ENCODE data around the gene CDCP1.
"Not testable (repeated sequence)": the region's sequence is repeated elsewhere in the genome, so short reads cannot be mapped to it uniquely, and the experiment has no call there.

The CDCP1 gene

DNA sequence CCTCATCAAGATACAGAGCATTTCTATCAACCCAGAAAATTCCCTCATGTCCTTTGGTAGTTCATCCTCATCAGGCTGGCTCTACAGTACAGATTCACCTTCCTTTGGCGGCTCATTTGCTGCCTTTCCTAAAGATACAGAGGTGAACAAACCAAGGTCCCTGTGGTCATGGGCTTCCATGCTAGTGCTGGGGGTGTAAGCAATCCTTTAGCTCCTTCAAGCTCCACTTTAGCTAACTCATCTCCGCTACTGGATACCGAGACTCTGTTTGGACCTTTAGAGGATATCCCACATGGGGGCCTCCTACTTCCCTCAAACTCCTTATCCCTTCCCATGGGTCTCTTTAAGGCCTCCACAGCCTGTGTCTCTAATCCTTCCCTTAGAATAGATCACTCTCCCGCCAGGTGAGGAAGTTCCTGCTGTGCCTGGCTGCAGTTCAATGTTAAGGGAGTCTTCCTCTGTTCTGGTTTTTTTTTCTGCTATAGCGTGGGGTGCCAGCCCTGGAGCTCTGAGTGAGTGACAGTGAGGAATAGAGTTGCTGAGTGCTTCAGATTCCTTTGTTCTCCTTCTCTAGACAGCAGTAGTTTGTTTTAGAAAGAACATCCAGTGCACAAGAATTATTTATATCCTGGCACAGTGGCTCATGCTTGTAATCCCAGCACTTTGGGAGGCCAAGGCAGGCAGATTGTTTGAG, 89.4 kb downstream of the CDCP1 start:
- DNase-seq (ENCODE audit: low read depth, low spot score) = no peak

DNA sequence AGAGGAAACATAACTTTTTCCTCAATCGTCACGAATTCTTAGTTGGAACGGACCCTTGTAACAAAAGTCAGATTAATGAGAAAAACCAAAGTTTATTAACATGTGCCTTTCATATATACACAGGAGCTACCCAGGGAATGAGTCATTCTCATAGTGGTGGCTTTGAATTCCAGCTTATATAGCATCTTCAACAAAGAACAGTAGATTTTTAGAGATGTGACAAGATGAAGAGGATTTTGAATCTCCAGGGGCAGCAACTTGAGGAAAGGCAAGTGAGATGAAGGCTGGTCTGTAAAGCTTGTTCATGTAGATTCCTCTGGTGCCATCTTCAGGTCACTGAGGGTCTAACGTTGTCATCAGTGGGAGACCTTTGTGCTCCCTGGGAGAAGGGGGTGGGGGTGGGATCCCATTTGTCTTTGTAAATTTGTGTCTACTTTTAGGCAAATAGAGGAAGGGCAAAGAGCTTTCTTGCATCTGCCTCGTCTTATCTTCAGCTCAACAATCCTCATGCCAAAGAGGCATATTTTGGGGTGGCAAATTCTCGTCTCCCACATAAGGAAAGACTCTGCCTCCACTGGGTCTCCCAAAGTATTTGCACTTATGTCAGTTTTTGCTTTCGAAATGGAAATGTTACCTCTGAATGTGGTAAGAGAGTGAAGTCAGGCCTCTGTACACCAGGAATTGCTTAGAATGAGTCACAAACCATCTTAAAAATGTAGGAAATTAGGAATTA, 90.6 kb downstream of the CDCP1 start:
- no peak for DNase-seq (ENCODE audit: low read depth, low spot score)

DNA sequence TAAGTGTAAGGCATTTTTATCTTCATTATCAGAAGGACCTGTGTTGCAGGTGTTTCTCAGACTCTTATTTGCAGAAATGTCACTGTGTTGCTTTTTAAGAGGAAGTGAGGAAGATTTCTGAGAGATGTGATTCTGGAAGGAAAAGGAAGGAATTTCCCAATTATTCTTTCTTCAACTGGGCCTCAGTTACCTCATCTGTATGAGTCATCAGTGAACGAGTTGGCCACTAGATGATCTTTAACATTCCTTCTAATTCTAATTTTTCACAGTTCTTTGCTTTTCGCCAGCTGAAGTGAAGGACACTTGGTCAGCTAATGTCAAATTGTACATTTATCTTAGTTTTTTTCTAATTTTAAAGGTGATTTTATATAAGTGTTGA, 91.2 kb downstream of the CDCP1 start:
- DNase-seq (ENCODE audit: low read depth, low spot score) = no peak

DNA sequence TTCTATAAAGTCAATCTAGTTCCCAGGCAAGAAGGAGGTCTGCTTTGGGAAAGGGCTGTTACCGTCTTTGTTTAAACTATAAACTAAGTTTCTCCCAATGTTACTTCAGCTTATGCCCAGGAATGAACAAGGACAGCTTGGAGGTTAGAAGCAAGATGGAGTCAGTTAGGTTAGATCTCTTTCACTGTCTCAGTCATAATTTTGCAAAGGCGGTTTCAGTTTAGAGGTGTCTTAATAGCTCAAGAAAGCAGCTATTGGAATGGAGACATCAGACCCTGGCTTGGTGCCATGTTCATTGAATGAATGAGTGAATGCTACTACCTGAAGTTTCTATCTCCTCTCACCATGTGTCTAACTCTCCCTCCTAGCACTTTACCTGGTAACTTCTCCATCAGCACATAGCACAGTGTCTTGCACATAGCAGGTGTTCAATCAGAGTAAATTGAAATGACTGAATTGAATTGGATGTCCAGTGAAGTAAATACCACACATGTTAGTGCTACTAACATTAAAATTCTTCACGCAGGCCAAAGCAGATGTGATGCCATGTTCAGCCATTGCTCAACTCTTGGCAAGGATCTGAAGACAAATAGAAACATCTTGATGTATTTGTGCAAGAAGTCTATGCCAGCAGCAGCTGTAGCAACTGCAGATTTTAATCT, 91.9 kb downstream of the CDCP1 start:
- no peak for DNase-seq (ENCODE audit: low read depth, low spot score)

DNA sequence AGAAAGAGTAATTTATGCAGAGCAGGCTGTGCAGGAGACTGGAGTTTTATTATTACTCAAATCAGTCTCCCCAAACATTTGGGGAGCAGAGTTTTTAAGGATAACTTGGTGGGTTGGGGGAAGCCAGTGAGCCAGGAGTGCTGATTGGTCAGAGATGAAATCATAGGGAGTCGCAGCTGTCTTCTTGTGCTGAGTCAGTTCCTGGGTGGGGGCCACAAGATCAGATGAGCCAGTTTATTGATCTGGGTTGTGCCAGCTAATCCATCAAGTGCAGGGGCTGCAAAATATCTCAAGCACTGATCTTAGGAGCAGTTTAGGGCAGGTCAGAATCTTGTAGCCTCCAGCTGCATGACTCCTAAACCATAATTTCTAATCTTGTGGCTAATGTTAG, 92.4 kb downstream of the CDCP1 start:
- not testable (repeated sequence) for DNase-seq (ENCODE audit: low read depth, low spot score)

DNA sequence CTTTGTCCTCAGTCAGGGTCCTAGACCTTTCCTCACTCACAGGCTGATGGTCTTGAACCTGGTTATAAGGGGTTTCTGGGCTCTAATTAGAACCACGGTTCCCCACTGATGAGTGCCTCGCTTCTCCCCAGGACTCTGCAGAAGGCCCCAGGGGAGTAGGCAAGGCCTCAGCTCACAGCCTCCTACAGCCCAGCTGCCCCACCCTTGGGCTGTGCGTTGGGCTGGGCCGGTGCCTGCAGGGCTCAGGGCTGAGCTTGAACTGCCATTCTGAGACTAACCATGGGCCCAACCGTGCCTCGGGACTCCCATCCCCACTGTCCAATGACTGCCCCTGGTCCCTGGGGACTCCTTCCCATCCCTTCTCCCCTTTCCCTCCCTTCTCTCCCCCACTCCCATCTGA, 94.5 kb downstream of the CDCP1 start:
- DNase-seq (ENCODE audit: low read depth, low spot score) = no peak

DNA sequence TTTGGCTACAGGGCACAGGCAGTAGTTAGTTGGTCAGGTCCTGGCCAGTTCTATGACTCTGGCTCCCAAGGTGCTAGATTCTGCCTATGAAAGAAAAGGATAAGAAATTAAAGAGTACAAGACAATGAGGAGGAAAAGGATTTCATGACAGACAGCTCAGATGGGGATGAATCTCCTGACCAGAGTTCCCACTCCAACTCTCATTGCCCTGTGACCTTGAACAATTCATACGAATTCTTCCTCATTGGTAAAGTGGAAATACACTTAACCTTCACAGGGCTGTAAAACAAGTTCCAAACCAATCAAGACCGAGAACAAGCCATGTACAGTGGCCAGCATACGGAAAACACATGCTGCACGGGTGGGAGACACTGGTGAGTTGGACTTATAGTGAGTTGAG, 96.4 kb downstream of the CDCP1 start:
- no peak for DNase-seq (ENCODE audit: low read depth, low spot score)

DNA sequence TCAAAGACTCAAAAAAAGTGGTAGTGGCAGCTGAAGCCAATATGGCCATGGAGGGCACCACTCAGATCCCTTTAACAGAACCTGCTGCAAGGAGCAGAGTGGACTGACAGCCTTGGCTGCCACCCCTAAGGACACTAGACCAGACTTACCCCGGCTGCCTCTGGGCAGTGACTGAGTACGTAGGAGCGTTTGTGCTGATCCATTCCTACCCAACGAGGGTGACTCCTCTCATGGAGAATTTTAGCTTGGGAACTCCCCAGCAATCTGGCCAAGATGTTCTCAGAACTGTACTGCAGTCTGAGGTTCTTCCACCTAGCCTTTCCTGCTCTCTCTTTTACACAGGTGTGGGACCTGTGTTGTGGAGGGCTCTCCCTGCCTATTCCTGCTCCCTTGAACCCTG, 97.9 kb downstream of the CDCP1 start:
- DNase-seq (ENCODE audit: low read depth, low spot score) = no peak

DNA sequence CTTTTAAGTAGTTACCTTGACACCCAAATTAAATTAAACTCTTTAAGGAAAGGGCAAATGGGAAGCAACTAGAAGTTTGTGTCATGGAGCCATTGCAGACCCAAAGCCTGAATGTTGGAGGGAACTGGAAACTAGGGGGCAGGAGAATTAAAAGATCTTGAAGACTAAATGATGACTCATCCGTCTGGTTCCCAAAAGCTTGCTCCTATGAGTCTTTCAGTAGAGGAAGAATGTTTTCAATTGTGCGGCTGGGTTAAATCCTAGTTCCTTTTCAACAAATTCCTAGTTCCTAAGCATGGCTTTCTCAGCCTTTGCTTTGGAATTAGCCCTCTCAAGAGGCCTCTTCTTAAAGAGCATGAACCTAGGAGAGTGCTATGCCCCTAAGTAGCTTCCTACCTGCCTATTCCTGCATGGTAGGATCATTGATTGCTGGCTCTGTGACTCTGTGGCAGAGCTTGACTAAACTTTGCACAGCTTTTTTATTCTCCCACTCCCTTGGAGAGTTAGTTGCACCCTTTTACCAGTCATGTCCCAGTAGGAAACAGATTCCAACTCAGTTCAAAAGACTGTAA, 102.4 kb downstream of the CDCP1 start:
- no peak for DNase-seq (ENCODE audit: low read depth, low spot score)

DNA sequence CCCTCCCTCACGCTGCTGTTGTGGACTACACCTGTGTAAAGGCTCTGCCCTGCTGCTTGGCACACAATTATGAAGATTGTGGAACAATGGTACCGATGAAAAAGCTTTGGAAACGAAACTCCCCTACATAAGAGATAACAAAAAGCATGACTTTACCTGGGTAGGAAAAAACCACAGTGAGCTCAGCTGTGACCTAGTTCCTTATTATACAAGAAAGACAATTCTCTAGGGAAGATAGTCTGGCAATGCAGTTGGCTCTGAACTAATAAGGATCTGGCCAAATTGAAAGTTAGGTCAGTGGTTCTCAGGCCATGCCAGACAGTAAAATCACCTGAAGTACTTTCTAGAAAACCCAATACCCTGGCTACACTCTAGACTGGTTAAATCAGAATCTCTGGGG, 104.0 kb downstream of the CDCP1 start:
- DNase-seq (ENCODE audit: low read depth, low spot score) = no peak

DNA sequence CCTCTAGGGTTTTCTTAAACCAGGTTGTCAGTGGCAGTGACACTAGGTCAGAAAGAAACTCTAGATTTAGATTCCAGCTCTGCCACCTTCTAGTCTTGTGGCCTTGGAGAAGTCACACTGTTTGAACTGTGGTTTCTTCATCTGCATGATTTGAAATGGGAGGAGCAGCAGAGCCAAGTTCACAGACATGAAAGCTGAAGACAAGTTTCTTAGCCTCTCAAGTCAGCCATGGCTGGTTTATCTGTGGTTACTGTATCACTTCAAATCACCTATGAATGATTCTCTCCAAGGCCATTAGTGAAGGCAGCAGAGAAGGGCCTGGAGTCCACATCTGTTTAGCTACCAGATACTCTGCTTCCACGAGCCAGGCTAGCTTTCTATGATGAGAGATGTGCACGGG, 104.5 kb downstream of the CDCP1 start:
- DNase-seq (ENCODE audit: low read depth, low spot score) = no peak

DNA sequence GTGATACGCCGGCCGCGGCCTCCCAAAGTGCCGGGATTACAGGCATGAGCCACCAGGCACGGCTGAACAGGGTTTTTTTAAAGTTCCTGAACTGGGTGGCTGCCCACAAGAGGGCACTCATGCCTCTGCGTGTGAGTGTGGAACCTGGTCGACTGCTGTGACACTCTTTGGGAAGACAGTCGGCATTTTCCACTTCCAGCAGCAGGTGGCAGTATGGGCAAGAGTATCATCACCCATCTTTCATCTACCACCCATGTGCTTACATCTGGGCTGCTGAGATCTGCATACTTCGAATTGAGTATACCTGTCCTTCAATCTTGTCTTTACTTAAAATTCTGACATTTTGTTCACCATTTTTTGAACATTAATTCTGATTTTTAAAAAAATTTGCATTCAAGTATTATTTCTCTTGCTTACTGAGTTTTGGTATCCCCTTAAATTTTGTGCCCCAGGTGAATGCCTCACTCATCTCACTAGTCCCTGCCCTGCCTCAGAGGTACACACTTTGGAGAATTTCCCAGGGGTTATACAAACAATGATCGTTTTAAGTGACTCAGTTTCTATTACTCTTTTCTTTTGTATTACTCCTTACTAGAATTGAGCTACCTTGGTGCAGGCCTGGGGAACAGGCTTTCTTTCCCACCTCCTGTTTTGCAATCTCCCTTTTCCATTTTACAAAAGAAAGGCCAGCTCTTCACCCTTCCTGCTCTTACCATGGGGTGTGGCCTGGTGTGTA, 108.3 kb downstream of the CDCP1 start:
- peak; percentile 73 for DNase-seq (ENCODE audit: low read depth, low spot score)

DNA sequence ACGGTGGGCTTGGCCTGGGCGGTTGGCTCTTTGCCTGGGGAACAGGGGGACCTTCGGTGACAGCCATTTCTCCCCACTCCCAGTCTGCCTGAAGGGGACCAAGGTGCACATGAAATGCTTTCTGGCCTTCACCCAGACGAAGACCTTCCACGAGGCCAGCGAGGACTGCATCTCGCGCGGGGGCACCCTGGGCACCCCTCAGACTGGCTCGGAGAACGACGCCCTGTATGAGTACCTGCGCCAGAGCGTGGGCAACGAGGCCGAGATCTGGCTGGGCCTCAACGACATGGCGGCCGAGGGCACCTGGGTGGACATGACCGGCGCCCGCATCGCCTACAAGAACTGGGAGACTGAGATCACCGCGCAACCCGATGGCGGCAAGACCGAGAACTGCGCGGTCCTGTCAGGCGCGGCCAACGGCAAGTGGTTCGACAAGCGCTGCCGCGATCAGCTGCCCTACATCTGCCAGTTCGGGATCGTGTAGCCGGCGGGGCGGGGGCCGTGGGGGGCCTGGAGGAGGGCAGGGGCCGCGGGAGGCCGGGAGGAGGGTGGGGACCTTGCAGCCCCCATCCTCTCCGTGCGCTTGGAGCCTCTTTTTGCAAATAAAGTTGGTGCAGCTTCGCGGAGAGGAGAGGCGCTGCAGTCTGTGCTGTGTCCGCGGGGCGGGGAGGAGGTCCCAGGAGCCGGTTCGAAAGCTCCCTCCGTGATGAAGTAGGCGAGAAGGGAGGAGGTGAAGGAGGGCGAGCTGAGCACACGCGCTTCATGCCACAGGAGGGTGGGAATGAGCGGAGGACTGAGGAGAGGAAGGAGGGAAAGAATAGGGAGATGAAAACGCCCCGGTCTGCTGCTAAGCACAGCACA, 110.5 kb downstream of the CDCP1 start:
- no peak for DNase-seq (ENCODE audit: low read depth, low spot score)

DNA sequence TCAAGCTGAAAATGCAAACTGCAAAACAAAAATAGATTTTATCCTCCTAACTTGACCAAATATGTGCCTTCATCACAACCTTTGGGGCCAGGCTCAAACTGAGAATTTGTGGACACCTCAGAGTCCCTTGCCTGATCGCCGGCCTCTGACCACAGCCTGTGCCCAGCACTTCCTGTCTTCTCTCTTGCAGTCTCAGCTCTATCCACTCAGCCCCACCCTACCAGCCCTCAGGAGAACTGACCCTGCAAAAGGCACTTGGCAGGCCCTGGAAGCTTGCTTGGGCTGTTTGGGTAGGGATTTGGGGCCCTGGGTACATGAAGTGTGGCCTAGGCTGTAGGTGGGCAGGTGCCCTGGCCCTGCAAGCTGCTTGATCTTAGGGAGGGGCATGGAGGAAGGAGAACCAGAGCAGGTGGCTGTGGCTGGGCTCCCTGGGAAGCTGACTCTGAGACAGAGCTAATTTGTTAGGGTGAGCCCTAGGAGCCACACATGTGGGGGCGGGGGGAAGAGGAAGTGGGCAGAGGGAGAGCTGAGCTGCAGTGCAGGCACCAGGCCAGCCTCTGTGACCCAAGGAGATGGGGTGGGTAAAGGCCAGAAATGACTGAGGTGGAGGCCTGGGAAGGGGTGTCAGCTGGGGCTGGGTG, 111.4 kb downstream of the CDCP1 start:
- no peak for DNase-seq (ENCODE audit: low read depth, low spot score)

DNA sequence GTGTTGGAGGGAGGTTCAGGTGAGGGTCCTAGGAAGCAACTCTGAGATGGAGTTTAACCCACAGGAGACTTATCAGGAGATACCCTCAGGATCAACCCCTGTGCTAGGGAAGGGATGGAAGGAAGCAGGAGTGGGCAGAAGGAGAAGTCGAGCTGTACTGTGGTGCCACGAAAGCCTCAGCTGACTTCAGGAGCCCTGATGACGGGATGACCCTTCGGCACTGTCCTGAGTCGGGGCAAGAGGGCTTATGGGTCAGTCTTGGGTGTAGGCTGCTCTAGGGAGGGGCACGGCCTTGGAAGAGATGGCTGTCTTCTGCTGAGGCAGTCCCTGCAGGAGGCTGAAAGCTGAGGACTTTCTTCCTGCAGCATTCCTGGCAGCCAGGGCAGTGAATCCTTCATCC, 112.4 kb downstream of the CDCP1 start:
- DNase-seq (ENCODE audit: low read depth, low spot score) = no peak
